Fibroblast of the conjunctiva (primary cell): ENCODE measurements around the gene CISD3.
"Not testable (repeated sequence)": the region's sequence is repeated elsewhere in the genome, so short reads cannot be mapped to it uniquely, and the experiment has no call there.

Experiments
- DNase-seq: peaks from one replicate; pipeline ENCODE4 v3.0.0-alpha.2; 2010; ENCODE audit warnings: low read depth

The CISD3 gene

DNA sequence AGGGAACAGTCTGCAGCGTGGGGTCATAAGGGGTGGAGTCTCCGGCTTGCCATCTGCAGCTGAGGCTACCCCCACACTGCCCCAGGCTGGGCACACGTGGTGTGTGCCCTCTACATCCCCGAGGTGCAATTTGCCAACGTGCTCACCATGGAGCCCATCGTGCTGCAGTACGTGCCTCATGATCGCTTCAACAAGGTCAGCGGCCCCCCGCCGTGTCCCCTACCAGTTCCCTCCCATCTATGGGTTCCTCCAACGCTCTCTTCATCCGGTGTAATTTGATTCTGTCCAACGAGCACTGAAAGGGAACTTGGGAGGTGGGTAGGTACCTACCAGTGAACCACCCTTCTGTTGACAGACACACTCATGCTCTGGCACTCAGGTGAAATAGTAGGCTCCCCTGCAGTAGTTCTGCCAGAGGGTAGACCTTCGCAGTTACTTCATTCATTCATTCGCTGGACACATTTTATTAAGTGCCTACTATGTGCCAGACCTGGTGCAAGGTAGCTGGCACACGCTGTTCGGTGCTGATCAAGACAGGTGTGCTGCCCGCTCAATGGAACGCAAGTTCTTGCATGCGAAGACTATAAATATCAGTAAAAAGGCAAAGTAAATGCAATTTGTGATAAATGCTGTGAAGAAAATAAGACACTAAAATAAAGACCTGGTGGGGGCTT lies 22.3 kb upstream of the CISD3 start:
- no peak for DNase-seq

DNA sequence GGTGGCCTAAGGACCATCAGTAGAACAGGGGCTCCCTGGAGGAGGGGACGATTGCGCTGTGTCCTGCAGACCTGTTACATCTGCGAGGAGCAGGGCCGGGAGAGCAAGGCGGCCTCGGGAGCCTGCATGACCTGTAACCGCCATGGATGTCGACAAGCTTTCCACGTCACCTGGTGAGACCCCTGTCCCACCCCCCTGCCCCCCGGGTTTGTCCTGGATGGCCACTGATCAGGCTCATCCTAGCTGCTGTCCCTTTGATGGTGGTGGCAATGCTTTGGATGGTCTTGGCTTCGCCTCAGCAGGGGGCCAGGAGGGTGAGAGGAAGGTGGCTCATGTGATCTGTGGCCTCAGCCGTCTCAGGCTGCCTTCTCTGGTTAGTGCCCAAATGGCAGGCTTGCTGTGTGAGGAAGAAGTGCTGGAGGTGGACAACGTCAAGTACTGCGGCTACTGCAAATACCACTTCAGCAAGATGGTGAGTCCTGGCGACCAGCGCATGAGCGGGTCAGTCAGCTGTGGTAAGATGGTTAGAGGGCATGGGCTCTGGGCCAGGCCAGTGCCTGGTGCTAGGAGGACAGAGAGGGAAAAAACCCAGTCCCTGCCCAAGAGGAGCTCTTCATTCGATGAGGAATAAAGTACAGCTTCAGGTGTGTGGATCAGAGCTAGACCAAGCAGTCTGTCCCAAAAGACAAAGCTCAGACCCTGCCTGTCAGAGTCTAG lies 20.9 kb upstream of the CISD3 start:
- DNase-seq = no peak

DNA sequence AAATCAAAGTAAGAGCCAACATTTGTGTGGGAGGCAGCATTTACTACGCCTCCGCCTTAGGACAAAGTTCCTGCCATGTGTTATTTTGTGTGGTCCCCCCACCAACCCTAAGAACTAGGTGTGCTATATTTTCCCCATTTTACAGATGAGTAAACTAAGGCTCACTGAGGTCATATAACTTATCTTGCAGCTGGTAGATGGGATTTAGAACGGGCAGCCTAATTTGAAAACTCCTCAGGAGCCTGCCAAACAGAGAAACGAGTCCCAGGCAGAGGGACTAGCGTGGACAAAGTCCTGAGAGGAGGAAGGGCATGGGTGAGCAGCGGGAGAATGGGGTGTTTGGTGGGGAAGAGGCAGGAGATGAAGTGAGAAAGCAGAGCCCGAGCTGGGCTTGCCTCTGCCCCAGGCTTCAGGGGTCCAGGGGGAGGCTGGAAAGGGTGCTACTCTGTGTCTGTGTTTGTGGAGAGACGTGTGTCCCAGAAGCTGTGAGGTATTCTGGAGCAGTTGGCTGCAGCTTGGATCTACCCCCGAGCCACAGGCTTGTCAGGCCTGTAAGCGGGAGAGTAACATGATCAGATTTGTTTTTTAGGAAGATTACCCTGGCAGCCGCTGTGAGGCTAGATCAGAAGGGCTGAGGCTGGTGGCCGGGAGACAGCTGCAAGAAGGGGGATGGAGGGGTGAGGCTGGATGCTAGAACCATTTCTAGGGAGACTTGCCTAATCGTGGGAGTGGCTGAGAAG lies 20.1 kb upstream of the CISD3 start:
- no peak for DNase-seq

DNA sequence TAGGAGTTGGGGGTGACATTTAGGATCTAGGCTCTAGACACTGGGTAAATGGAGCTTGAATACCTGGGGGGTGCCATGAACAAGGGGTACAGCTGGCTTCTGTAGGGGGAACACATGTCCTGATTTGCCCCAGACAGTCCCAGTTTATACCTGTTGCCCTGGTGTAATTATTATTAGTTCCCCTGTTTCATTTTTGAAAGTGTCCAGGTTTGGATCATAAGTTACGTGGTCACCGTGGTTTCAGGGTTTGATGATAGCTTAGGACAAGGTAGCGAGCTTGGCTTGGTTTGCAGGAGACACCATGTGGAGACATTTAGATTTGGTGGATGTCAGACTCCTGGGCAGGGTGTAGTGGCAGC lies 19.6 kb upstream of the CISD3 start:
- DNase-seq = no peak

DNA sequence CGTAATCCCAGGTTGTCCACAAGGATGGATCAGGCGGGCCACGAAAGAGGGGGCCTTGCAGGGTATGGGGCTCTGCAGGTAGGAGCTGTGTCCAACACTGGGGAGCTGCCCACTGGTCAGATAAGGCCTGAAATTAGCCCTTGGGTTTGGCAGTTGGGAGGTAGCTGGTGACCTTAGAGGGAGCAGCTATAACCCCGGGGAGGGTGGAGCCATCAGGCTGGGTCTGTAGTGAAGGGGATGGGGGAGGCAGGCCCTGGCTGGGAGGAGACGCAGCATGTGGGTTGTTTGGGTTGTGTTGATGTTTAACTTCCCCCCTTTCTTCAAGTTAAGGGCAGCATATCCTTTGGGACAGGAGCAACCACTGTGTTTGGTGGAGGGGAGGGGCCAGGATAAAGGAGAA lies 19.2 kb upstream of the CISD3 start:
- DNase-seq = no peak

DNA sequence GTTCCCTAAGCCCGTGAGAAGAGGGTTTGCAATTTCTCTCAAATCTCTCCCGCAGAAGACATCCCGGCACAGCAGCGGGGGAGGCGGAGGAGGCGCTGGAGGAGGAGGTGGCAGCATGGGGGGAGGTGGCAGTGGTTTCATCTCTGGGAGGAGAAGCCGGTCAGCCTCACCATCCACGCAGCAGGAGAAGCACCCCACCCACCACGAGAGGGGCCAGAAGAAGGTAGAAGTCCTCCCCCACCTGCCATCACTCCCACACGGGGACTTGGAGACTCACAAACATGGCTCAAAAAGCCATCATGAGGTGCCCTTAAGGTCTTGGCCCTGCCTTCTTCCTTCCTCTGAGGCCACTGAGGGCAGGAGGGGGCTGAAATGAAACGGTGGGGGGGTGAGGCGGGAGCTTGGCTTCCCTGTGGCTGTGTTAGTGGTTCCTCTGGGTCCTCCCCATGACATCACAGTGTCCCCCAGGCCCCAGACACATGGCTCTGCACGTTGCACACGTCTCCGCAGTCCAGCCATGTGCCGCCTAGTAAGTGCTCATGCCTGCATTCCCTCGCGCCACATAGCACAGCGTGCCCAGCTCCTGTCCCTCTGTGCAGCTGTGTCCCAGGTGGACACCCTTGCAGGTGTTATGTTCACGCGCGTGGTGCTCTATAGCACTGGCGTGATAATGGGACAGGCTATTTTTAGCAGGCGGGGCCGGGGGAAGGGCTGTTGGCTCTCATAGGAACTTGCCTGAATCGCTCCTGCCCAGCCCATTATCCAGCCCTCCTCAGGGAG lies 18.2 kb upstream of the CISD3 start:
- no peak for DNase-seq

DNA sequence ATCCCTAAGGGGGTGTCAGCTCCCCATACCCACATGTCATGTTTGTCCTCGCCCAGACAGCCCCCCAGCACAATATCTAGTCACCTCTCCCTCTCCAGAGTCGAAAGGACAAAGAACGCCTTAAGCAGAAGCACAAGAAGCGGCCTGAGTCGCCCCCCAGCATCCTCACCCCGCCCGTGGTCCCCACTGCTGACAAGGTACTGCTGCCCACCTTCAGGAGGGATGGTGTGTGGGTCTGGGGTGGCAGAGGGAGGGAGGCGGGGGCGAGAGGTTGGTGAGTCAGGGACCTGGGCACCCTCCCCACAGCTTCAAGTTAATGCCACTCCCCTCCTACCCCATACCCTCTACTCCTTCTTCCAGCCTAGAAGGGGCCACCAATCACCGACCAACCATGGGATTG lies 17.5 kb upstream of the CISD3 start:
- no peak for DNase-seq

DNA sequence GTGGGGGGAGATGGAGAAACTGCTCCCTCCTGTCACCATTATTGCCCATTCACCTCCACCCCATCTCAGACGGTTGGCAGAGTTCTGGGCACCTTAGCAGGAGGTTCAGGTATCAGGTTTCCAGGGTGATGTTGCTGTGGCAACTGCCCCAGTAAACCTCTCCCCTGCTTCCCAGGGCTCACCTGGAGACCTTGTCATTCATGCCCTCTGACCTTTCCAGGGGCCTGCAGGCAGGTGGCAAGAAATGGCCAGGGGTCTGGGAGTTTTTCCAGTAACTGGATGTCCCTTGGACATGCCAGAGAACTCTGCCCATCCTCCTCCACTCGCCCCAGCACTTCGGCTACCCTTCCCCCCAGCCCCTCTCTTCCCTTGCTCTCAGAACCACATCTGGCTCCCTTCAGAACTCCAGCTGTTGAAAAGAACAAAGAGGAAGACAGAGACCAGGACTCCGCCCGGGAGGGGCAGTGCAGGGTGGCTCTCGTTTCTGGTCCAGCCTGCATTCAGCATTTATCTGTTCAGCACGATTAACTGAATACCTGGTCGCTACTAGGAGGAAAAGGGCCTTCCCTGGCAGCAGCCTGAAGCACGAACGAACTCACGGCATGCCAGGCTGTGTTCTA lies 16.6 kb upstream of the CISD3 start:
- no peak for DNase-seq

DNA sequence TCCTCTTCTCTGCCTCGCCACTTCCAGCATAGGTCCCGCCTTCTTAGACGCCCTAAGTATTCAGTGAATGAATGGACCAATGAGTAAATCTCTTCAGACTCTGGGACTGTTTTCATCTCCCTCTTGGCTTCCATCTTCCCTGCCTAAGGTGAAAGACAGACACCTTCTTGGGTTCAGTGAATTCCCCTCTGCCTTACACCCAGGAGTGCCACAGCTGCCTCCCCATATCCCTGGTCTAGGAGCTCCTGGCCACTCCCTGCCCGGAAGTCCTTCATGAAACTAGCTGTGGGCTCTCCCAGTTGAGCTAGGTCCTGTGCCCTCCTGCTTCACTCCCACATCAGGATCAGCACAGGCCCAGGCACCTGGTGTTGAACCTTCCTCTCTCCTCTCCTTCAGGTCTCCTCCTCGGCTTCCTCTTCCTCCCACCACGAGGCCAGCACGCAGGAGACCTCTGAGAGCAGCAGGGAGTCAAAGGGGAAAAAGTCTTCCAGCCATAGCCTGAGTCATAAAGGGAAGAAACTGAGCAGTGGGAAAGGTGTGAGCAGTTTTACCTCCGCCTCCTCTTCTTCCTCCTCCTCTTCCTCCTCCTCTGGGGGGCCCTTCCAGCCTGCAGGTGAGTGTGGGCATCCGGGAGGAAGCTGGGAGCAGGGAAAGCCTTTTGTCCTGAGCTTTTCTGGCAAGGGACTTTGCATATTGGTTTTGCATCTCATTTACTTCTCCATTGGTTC lies 14.8 kb upstream of the CISD3 start:
- no peak for DNase-seq

DNA sequence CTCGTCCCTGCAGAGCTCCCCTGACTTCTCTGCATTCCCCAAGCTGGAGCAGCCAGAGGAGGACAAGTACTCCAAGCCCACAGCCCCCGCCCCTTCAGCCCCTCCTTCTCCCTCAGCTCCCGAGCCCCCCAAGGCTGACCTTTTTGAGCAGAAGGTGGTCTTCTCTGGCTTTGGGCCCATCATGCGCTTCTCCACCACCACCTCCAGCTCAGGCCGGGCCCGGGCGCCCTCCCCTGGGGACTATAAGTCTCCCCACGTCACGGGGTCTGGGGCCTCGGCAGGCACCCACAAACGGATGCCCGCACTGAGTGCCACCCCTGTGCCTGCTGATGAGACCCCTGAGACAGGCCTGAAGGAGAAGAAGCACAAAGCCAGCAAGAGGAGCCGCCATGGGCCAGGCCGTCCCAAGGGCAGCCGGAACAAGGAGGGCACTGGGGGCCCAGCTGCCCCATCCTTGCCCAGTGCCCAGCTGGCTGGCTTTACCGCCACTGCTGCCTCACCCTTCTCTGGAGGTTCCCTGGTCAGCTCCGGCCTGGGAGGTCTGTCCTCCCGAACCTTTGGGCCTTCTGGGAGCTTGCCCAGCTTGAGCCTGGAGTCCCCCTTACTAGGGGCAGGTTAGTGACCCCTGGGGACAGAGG lies 13.7 kb upstream of the CISD3 start:
- DNase-seq = no peak

DNA sequence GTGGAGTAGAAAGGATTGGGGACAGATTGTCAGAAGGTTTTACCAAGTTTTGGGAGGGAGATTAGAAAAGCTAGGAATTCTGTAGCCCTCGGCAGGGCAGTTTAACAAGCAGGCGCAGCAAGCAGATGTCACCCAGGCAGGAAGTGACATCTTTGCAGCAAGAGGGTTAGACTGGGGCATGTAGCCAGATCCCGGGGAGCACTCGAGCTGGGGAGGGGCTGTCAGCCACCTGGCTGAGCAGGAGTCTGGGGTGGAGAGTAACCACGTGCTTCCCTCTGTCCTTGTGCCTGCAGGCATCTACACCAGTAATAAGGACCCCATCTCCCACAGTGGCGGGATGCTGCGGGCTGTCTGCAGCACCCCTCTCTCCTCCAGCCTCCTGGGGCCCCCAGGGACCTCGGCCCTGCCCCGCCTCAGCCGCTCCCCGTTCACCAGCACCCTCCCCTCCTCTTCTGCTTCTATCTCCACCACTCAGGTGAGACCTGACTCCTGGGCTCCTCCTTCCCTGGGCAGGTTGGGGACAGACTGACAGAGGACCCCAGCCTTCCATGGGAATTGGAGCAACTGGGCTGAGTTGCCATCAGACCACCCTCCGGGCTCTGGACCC lies 12.9 kb upstream of the CISD3 start:
- DNase-seq = no peak

DNA sequence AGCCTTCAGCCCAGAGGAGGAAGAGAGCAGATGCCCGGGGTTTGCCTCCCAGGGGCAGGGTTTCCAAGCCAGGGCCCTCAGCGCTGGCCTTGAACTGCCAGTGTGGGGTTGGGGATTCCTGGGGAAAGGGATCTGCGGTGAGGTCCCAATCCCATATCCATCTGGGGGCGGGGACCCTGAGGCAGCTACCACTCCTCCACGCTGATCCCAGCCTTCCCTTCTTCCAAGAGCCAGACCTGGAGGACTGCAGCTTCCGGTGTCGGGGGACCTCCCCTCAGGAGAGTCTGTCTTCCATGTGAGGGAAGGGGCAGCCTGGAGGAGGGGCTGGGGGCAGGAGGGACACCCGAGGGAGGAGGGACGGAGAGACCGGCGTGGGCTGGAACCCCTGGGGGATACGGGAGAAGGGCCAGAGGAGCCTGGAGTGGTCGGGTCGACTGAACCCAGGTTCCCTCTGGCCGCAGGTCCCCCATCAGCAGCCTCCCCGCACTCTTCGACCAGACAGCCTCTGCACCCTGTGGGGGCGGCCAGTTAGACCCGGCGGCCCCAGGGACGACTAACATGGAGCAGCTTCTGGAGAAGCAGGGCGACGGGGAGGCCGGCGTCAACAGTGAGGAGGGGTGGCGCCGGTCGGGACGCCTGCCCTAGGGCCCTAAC lies 10.7 kb upstream of the CISD3 start:
- DNase-seq = no peak

DNA sequence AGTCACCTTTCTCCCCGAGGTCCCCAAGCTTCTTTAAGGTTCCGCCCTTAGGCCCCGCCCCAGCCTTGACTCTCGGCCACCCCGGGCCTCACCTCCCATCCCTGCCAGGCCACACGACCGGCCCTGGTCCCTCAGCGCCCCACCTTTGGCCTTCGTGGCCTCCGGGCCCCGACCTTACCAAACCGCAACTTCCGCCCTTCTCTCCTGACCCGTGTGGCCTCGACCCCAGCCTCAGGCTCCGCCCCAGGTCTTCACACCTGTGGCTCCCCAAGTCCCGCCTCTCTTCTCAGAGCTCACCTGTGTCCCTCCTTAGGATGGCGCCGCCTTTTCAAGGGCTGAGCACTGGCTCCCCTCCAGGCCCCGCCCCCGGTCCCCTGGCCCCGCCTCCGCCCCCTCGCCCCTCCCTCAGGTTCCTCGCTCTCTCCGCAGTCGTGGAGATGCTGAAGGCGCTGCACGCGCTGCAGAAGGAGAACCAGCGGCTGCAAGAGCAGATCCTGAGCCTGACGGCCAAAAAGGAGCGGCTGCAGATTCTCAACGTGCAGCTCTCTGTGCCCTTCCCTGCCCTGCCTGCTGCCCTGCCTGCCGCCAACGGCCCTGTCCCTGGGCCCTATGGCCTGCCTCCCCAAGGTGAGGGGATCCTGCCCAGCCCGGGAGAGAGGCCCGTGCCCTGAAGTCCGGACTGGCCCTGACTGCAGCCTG lies 10.0 kb upstream of the CISD3 start:
- no peak for DNase-seq

DNA sequence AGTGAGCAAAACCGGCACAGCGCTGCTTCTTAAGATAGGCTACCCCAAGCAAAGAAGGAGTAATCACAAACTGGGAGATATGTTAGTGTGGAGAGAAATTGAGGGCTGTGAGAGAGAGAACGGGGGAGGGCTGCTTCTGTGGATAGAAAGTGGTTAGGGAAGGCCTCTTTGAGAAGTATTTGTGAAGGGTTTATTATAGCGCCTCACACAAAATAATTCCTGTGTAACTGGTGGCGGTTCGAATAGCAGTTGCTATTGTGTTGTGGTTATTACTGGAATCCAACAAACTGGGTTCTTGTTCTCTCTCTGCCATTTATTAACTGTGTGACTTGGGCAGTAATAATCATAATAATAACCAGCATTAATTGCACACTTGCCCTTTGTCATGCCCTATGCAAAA lies 9.2 kb upstream of the CISD3 start:
- DNase-seq = no peak

DNA sequence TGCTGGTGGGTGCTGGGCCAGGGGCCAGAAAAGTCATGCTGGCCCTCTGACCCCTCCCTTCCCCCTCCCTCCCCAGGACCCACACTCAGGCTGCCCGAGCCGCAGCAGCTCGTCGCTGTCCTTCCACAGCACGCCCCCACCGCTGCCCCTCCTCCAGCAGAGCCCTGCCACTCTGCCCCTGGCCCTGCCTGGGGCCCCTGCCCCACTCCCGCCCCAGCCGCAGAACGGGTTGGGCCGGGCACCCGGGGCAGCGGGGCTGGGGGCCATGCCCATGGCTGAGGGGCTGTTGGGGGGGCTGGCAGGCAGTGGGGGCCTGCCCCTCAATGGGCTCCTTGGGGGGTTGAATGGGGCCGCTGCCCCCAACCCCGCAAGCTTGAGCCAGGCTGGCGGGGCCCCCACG lies 8.3 kb upstream of the CISD3 start:
- DNase-seq = no peak

DNA sequence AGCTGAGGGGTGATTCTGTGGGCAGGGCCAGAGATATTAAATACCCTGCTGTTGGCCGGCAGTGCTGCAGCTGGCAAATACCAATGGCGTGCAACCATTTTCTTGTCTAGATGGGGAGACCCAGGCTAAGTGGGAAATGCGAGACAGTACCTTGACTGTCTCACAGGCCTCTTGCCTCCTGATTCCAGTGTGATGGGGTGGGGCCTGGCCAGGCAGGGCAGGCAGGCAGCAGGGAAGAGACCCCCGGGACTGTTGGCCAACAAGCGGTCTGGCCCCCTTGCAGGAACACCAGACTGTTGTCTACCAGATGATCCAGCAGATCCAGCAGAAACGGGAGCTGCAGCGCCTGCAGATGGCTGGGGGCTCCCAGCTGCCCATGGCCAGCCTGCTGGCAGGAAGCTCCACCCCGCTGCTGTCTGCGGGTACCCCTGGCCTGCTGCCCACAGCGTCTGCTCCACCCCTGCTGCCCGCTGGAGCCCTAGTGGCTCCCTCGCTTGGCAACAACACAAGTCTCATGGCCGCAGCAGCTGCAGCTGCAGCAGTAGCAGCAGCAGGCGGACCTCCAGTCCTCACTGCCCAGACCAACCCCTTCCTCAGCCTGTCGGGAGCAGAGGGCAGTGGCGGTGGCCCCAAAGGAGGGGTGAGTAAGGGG lies 5.7 kb upstream of the CISD3 start:
- no peak for DNase-seq

DNA sequence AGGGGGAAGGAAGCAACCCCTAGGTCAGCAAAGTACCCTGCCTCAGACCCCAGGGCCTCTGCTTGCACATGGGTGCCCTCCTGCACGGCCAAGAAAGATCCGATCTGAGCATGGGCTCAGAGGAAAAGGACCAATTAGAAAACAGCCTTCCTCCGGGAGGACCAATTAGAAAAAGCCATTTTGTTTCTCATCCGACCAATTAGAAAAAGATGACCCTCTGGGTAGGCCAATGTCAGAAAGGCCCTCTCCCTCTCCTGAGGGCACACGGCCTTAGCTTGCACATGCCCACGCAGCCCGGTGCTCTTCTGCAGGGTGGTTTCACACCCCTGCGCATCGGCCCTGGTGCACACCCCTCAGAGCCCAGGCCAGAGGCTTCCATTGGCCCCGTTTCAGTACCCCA lies 5.1 kb upstream of the CISD3 start:
- DNase-seq = no peak

DNA sequence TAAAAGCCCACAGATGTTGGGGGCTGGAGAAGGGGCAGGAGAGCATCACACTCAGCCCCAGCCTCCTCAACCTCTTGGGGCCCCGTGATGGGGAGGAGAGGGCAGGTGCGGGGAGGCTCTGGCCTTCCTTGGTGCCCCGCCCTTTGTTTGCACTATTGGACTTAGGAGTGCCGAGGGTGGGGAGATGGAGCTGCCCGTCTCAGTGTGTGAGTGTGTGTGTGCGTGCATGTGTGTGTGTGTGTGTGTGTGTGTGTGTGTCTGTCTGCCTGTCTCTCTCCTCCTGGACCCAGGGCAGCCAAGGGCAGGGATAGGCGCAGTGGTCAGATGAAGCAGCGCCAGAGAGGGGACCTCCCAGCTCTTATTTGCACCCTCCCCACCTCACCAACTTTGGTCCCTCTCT lies 4.0 kb upstream of the CISD3 start:
- not testable (repeated sequence) for DNase-seq

DNA sequence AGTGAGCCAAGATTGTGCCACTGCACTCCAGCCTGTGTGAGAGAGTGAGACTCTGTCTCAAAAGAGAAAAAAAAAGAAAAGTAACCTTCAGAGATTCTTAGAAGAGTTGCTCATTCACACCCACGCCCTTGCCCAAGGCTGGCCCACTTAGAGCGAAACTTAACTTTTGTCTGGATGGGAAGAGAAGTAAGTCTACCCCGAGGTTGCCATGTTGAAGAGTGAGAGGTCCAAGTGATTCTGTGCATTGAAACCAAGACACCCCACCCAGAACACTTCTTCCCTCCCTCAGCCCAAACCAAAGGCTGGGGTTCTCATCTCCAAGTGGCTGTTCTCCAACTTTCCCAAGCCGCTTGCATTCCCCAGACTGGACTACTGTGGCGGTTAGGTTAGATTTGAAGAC lies 2.4 kb upstream of the CISD3 start:
- DNase-seq = no peak
